AG04450 (cell line): ENCODE measurements around the gene CPNE4. TPM values are rescaled to one million over a fixed set of nuclear protein-coding genes. Genes with fewer than 3 reads are reported as not detected.

Source experiments
- CTCF ChIA-PET: fragments of 300-600, 350-600 bp; formaldehyde crosslinking; extraction: SDS; loops from one replicate; lab custom pipeline; 2022; ENCODE audit warnings: antibody characterized with exemption, inconsistent platforms; lab: Charles Lee
- POLR2A ChIA-PET: fragments of 350-600 bp; formaldehyde crosslinking; extraction: SDS; loops from one replicate; lab custom pipeline; 2021; ENCODE audit warnings: antibody characterized with exemption, inconsistent platforms; lab: Yijun Ruan, JAX
- DNase-seq: peaks from one replicate; pipeline ENCODE4 v3.0.0-alpha.2; 2011; ENCODE audit warnings: low read depth, low spot score
- H3K27ac ChIP-seq: one replicate; pipeline ENCODE4 v1.5.1; 2012; ENCODE audit warnings: low read depth, low read length, control low read depth
- H3K27me3 ChIP-seq: one replicate; pipeline ENCODE4 v1.6.0; 2012; ENCODE audit warnings: low read length; ENCODE audit not compliant: control insufficient read depth, insufficient read depth
- H3K4me3 ChIP-seq: 2 replicates; pipeline ENCODE4 v1.5.1; 2011; ENCODE audit warnings: mild to moderate bottlenecking, low read depth, low read length, control low read depth
- H3K9me3 ChIP-seq: 2 replicates; pipeline ENCODE4 v1.5.1; 2012; ENCODE audit warnings: low read length; ENCODE audit not compliant: control insufficient read depth, insufficient read depth
- polyA plus RNA-seq: library from polyadenylated mRNA; depleted of rRNA; stranded (reverse); fragments of >200 nt; gene quantifications from 2 replicates; pipeline ENCODE4 v1.2.3, GENCODE V29; 2011
- TF ChIP-seq, protein P1 (sequence below): IDR thresholded peaks from 2 replicates; pipeline ENCODE4 v1.5.1; 2011; ENCODE audit warnings: low read depth, low read length, control low read depth, inconsistent platforms

Gene CPNE4
- polyA plus RNA-seq, 1 experiment: not detected

DNA sequence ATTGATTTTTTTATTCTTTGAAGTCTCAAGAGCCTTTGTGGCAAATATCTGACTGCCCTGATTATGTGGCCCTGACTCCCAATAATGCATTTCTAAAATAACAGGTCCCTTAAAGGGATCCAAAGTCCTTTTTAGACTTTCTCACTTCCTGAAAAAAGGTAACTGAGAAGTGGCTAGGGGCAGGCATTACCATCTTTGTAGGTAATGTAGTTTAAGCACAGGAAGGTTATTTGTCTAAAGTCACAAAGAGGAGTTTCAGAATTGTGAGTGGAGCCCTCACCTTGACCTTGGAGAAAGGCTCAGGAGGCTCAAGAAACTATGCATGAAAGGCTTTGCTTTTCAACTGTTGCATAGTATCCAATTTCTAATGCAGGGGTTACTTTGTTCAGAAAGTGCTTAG, 389.2 kb downstream of the CPNE4 start:
- H3K27me3 ChIP-seq: no peaks in the 10 kb centered on the region
- no peaks in the 10 kb centered on the region for H3K9me3 ChIP-seq
- TF ChIP-seq, protein P1, sequence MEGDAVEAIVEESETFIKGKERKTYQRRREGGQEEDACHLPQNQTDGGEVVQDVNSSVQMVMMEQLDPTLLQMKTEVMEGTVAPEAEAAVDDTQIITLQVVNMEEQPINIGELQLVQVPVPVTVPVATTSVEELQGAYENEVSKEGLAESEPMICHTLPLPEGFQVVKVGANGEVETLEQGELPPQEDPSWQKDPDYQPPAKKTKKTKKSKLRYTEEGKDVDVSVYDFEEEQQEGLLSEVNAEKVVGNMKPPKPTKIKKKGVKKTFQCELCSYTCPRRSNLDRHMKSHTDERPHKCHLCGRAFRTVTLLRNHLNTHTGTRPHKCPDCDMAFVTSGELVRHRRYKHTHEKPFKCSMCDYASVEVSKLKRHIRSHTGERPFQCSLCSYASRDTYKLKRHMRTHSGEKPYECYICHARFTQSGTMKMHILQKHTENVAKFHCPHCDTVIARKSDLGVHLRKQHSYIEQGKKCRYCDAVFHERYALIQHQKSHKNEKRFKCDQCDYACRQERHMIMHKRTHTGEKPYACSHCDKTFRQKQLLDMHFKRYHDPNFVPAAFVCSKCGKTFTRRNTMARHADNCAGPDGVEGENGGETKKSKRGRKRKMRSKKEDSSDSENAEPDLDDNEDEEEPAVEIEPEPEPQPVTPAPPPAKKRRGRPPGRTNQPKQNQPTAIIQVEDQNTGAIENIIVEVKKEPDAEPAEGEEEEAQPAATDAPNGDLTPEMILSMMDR: no peak
- ChIA-PET POLR2A (no interaction called here), CTCF (no interaction called here)
- H3K4me3 ChIP-seq: no peak overlapping the region
- DNase-seq: no peak
- H3K27ac ChIP-seq: no peak overlapping the region

DNA sequence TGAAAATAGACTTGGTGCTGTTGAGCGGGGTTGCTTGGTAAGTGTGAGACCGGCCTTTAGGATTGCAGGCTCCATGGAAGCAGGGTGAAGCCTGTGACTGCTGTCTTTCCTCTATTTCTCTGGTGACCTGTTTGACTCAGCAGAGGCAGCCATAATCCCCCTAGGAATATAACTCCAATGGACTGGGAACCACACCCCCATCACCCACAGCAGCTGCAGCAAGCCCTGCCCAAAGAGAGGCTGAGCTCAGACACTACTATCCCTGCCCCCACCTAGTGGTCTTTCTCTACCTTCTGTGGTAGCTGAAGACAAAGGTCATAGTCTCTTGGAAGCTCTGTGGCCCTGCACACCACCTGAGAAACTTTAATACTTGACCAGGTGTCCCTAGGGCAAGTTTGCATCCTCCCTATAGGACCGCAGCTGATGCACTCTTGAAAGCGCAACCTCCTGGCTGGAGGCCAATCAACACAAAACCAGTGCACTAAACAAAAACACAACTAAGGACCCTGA, 398.5 kb downstream of the CPNE4 start:
- Histone ChIP-seq H3K9me3 (no peaks in the 10 kb centered on the region), H3K4me3 (no peak overlapping the region), H3K27ac (no peak overlapping the region), H3K27me3 (no peaks in the 10 kb centered on the region)
- ChIA-PET CTCF (no interaction called here), POLR2A (no interaction called here)
- TF ChIP-seq, protein P1: no peak
- no peak for DNase-seq

DNA sequence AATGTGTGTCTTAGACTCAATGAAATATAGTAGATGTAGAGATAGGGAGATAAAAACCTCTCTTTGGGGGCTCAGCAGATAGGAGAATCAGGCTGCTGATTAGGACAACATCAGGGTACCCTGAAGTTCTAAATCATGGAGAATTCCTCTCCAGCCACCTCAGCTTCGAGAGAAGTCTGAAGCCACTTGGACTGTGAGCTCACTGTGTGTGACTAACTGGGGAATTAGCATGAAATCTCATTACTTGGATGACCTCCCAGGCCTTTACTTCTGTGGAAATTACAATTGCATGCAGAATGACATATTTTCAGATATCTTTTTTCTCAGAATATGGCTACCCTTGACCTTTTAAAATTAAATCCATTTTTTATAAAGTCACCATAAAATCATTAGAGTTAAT, 404.0 kb downstream of the CPNE4 start:
- no peak overlapping the region for H3K27ac ChIP-seq
- CTCF ChIA-PET: no interaction called here

DNA sequence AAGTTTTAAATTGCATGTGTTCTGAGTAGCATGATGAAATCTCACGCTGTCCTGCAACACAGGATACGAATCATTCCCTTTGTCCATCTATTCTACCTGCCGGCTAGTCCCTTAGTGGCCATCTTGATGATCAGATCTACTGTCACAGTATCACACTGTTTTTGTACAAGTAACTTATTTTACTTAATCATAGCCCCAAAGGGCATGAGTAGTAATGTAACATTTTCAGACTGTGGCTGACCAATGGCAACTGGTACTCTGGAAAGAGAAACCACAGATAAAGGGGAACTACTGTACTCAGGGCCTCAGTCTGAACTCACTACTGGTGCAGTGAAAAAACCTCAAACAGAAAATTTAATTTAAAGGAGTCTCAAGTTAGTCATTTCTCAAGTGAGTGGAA, 404.7 kb downstream of the CPNE4 start:
- Histone ChIP-seq H3K4me3 (no peak overlapping the region), H3K9me3 (no peaks in the 10 kb centered on the region), H3K27ac (no peak overlapping the region), H3K27me3 (no peaks in the 10 kb centered on the region)
- TF ChIP-seq, protein P1: no peak
- POLR2A ChIA-PET: no interaction called here
- CTCF ChIA-PET: no interaction called here
- no peak for DNase-seq

More for the DNA sequence above, 404.0 kb downstream of the CPNE4 start:
- Histone ChIP-seq H3K27me3 (no peaks in the 10 kb centered on the region), H3K4me3 (no peak overlapping the region), H3K9me3 (no peaks in the 10 kb centered on the region)
- DNase-seq: no peak
- TF ChIP-seq, protein P1: no peak
- POLR2A ChIA-PET: no interaction called here

DNA sequence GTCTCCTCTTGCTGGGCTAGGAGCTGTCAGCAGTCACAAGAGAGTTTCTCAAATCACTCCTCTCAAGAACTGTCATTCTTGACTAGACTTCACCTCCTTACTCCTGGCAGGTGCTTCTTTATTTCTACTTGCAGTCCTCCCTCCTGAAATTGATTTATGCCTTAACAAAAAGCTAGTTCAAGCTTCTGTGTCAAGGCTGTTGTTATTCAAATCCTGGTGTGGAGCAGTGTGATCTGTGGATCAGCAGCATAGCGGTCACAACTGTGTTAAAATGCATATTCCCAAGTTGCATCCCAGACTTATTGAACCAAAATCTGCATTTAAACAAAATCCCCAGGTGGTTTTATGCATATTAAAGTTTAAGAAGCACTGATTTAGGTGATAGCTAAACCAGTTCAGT, 411.4 kb downstream of the CPNE4 start:
- H3K4me3 ChIP-seq: no peak overlapping the region
- ChIA-PET POLR2A (no interaction called here), CTCF (no interaction called here)
- no peak for DNase-seq
- H3K9me3 ChIP-seq: no peaks in the 10 kb centered on the region
- H3K27ac ChIP-seq: no peak overlapping the region
- TF ChIP-seq, protein P1: no peak
- no peaks in the 10 kb centered on the region for H3K27me3 ChIP-seq
